WERI-Rb-1 (cell line): ENCODE measurements around the gene WWOX.

Experiments used
- DNase-seq: peaks from one replicate; pipeline ENCODE4 v3.0.0-alpha.2; 2020
- H3K27ac ChIP-seq: fragments of 250-450 bp; sonication (Bioruptor Pico); 2 replicates; pipeline ENCODE4 v1.5.1; 2020; ENCODE audit warnings: mild to moderate bottlenecking, moderate library complexity
- H3K27me3 ChIP-seq: fragments of 250-450 bp; sonication (Bioruptor Pico); 2 replicates; pipeline ENCODE4 v1.5.1; 2021; ENCODE audit warnings: mild to moderate bottlenecking, low read depth, moderate library complexity; ENCODE audit not compliant: insufficient read depth, severe bottlenecking
- H3K36me3 ChIP-seq: fragments of 250-450 bp; sonication (Bioruptor Pico); 2 replicates; pipeline ENCODE4 v1.5.1; 2020; ENCODE audit warnings: mild to moderate bottlenecking, moderate library complexity
- H3K4me3 ChIP-seq: 2 replicates; pipeline ENCODE4 v1.5.1; 2011; ENCODE audit warnings: low read depth, mild to moderate bottlenecking, control low read depth, low read length
- H3K9me3 ChIP-seq: fragments of 250-450 bp; sonication (Bioruptor Pico); 2 replicates; pipeline ENCODE4 v1.5.1; 2021; ENCODE audit warnings: mild to moderate bottlenecking, moderate library complexity; ENCODE audit not compliant: severe bottlenecking
- CTCF ChIP-seq: IDR thresholded peaks from 2 replicates; pipeline ENCODE4 v1.5.1; 2011; ENCODE audit warnings: low read depth, mild to moderate bottlenecking, control low read depth, inconsistent platforms, low read length

The WWOX gene

GRCh38 chr16:79097166-79097565 is 997.7 kb downstream of the WWOX start:
- Histone ChIP-seq H3K27me3 (no peaks in the 10 kb centered on the region), H3K27ac (no peak overlapping the region), H3K9me3 (no peaks in the 10 kb centered on the region), H3K4me3 (no peak overlapping the region), H3K36me3 (no peaks in the 10 kb centered on the region)
- no peak for TF ChIP-seq CTCF
- no peak for DNase-seq

GRCh38 chr16:79097771-79098170 is 998.3 kb downstream of the WWOX start:
- TF ChIP-seq CTCF = no peak
- Histone ChIP-seq H3K27ac (no peak overlapping the region), H3K4me3 (no peak overlapping the region), H3K27me3 (no peaks in the 10 kb centered on the region), H3K36me3 (no peaks in the 10 kb centered on the region), H3K9me3 (no peaks in the 10 kb centered on the region)
- DNase-seq = no peak

- Histone ChIP-seq H3K27ac (no peak overlapping the region), H3K4me3 (no peak overlapping the region), H3K36me3 (no peaks in the 10 kb centered on the region), H3K27me3 (no peaks in the 10 kb centered on the region), H3K9me3 (no peaks in the 10 kb centered on the region)
- no peak for TF ChIP-seq CTCF
- no peak for DNase-seq
Measured at GRCh38 chr16:79098907-79099306, 999.5 kb downstream of the WWOX start.

GRCh38 chr16:79099716-79100115 is 1000.3 kb downstream of the WWOX start:
- no peak for DNase-seq
- H3K36me3 ChIP-seq = no peaks in the 10 kb centered on the region
- H3K27ac ChIP-seq = no peak overlapping the region
- H3K4me3 ChIP-seq = no peak overlapping the region
- H3K9me3 ChIP-seq = no peaks in the 10 kb centered on the region
- TF ChIP-seq CTCF = no peak
- H3K27me3 ChIP-seq = no peaks in the 10 kb centered on the region

- H3K4me3 ChIP-seq = no peak overlapping the region
- H3K9me3 ChIP-seq = no peaks in the 10 kb centered on the region
- no peak for TF ChIP-seq CTCF
- no peaks in the 10 kb centered on the region for H3K27me3 ChIP-seq
- H3K36me3 ChIP-seq = no peaks in the 10 kb centered on the region
- no peak for DNase-seq
- no peak overlapping the region for H3K27ac ChIP-seq
Measured at GRCh38 chr16:79100447-79100846, 1001.0 kb downstream of the WWOX start.

GRCh38 chr16:79101491-79101890 is 1002.0 kb downstream of the WWOX start:
- no peaks in the 10 kb centered on the region for H3K9me3 ChIP-seq
- H3K4me3 ChIP-seq = no peak overlapping the region
- H3K27ac ChIP-seq = no peak overlapping the region
- DNase-seq = no peak
- TF ChIP-seq CTCF = no peak
- H3K27me3 ChIP-seq = no peaks in the 10 kb centered on the region
- no peaks in the 10 kb centered on the region for H3K36me3 ChIP-seq
